MM.1S (cell line): Measurements from ENCODE around the gene SDF4.

Experiments
- DNase-seq: peaks from one replicate; pipeline ENCODE4 v3.0.0-alpha.2; 2015
- H2AFZ ChIP-seq: fragments of 300-600 bp; sonication (generic); 2 replicates; pipeline ENCODE4 v1.6.0; 2016; ENCODE audit warnings: antibody characterized with exemption, low read length
- H3F3A ChIP-seq: fragments of 300-600 bp; sonication (generic); 2 replicates; pipeline ENCODE4 v1.6.1; 2016; ENCODE audit warnings: mild to moderate bottlenecking, antibody characterized with exemption, low read length, moderate library complexity, mixed read lengths; ENCODE audit not compliant: insufficient read depth
- H3K27ac ChIP-seq: fragments of 300-600 bp; sonication (generic); 2 replicates; pipeline ENCODE4 v1.5.1; 2016; ENCODE audit warnings: mild to moderate bottlenecking, low read length
- H3K27me3 ChIP-seq: fragments of 300-600 bp; sonication (generic); replicated peaks from 2 replicates; pipeline ENCODE4 v1.6.0; 2016; ENCODE audit warnings: low read length; ENCODE audit not compliant: insufficient read depth
- H3K36me3 ChIP-seq: fragments of 300-600 bp; sonication (generic); replicated peaks from 2 replicates; pipeline ENCODE4 v1.6.1; 2016; ENCODE audit warnings: mild to moderate bottlenecking, low read length, mixed read lengths; ENCODE audit not compliant: insufficient read depth
- H3K4me1 ChIP-seq: fragments of 300-600 bp; sonication (generic); 2 replicates; pipeline ENCODE4 v1.6.1; 2016; ENCODE audit warnings: low read length, mixed read lengths
- H3K4me2 ChIP-seq: fragments of 300-600 bp; sonication (generic); 2 replicates; pipeline ENCODE4 v1.6.0; 2016; ENCODE audit warnings: low read depth, low read length
- H3K4me3 ChIP-seq: fragments of 300-600 bp; sonication (generic); 2 replicates; pipeline ENCODE4 v1.5.1; 2016; ENCODE audit warnings: low read length, mixed read lengths
- H3K79me2 ChIP-seq: fragments of 300-600 bp; sonication (generic); 2 replicates; pipeline ENCODE4 v1.6.1; 2016; ENCODE audit warnings: mixed run types, low read length, mixed read lengths
- H3K9ac ChIP-seq: fragments of 300-600 bp; sonication (generic); 2 replicates; pipeline ENCODE4 v1.6.1; 2016; ENCODE audit warnings: low read length, mixed read lengths
- H3K9me2 ChIP-seq: fragments of 300-600 bp; sonication (generic); replicated peaks from 2 replicates; pipeline ENCODE4 v1.6.1; 2016; ENCODE audit warnings: mild to moderate bottlenecking, low read length, mixed read lengths; ENCODE audit not compliant: insufficient read depth
- H3K9me3 ChIP-seq: fragments of 300-600 bp; sonication (generic); replicated peaks from 2 replicates; pipeline ENCODE4 v1.6.1; 2016; ENCODE audit warnings: mild to moderate bottlenecking, low read length, mixed read lengths; ENCODE audit not compliant: insufficient read depth
- H4K20me1 ChIP-seq: fragments of 300-600 bp; sonication (generic); 2 replicates; pipeline ENCODE4 v1.6.1; 2016; ENCODE audit warnings: mild to moderate bottlenecking, low read length, moderate library complexity, mixed read lengths; ENCODE audit not compliant: insufficient read depth
- EZH2 ChIP-seq: fragments of 300-600 bp; sonication (generic); optimal IDR thresholded peaks from 2 replicates; pipeline ENCODE3; 2017; ENCODE audit warnings: low read depth, mild to moderate bottlenecking, antibody characterized with exemption, low read length, mixed read lengths
- EZH2phosphoT487 ChIP-seq: fragments of 300-600 bp; sonication (generic); IDR thresholded peaks from 2 replicates; pipeline ENCODE4 v1.6.1; 2018; ENCODE audit warnings: antibody characterized with exemption, low read length
- TF ChIP-seq, protein P1 (sequence below): fragments of 300-600 bp; sonication (generic); IDR thresholded peaks from 2 replicates; pipeline ENCODE4 v1.5.1; 2016; ENCODE audit warnings: antibody characterized with exemption, low read length, mixed read lengths

Gene SDF4

DNA sequence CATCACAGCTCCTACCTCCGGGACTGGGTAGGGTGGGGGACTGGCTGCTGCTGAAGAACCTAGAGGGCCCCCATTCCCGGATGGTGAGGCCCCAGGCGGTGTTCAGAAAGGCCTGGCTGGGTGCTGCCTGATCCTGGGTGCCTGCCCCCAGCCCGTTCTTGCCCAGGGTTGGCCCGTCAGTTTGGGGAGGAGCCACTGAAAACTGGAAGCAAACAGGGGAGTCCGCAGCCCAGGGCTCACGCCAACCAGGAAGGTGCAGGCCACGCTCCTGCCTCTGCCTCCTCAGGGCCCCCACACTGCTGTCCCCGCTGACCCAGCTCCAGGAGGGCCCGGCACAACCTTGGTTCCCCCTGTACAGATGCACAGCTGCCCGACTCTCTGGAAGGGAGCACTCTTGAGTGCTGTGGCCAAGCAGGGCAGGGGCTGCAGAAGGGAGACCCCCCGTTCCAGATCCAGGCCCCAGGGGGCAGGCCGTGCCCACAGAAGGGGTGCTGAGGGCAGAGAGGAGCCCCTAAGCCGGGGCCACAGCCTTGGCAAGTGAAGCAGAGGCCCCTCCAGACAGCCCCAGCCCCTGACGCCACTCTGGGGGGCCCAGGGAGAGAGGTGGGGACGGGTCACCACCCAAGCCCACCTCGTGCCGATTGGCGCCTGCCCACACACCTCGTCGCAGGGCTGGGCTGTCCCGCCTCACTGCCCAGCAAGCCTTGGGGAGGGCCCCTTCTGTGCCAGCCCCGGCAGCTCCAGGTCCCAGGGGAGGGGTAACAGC lies 9.2 kb upstream of the SDF4 start:
- no peak overlapping the region for H3K27ac ChIP-seq
- H2AFZ ChIP-seq, result no peak overlapping the region
- H3K9ac ChIP-seq, result no peak overlapping the region
- DNase-seq, result no peak
- H3F3A ChIP-seq, result no peaks in the 10 kb centered on the region
- H3K36me3 ChIP-seq, result no peaks in the 10 kb centered on the region
- no peaks in the 10 kb centered on the region for H3K9me2 ChIP-seq
- peak overlapping the region; percentile 12; the same call in 1 of the 2 replicates for H3K4me2 ChIP-seq
- no peaks in the 10 kb centered on the region for H3K9me3 ChIP-seq
- H3K4me3 ChIP-seq, result no peak overlapping the region
- H3K27me3 ChIP-seq, result peaks cover 62% of the 10 kb centered on the region
- no peaks in the 10 kb centered on the region for H3K4me1 ChIP-seq
- no peaks in the 10 kb centered on the region for H3K79me2 ChIP-seq
- TF ChIP-seq, protein P1, sequence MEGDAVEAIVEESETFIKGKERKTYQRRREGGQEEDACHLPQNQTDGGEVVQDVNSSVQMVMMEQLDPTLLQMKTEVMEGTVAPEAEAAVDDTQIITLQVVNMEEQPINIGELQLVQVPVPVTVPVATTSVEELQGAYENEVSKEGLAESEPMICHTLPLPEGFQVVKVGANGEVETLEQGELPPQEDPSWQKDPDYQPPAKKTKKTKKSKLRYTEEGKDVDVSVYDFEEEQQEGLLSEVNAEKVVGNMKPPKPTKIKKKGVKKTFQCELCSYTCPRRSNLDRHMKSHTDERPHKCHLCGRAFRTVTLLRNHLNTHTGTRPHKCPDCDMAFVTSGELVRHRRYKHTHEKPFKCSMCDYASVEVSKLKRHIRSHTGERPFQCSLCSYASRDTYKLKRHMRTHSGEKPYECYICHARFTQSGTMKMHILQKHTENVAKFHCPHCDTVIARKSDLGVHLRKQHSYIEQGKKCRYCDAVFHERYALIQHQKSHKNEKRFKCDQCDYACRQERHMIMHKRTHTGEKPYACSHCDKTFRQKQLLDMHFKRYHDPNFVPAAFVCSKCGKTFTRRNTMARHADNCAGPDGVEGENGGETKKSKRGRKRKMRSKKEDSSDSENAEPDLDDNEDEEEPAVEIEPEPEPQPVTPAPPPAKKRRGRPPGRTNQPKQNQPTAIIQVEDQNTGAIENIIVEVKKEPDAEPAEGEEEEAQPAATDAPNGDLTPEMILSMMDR, result no peak
- TF ChIP-seq EZH2phosphoT487, result no peak
- no peak for TF ChIP-seq EZH2
- no peaks in the 10 kb centered on the region for H4K20me1 ChIP-seq

DNA sequence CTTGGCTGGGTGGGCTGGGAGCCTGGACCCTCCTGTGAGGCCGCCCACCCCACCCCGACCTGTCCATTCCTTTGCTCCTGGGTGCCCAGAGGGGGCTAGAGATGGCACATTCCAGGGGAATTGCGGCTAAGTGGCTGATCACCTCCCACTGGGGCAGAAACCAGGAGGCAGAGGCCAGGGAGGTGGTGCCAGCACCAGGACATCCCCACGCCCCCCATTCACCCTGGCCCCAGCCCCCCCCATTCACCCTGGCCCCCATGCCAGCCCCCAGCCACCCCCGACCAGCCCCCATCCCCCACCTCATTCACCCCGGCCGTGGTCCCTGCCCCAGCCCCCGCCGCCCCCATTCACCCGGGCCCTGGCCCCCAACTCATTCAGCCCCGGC lies 8.5 kb upstream of the SDF4 start:
- H3K27ac ChIP-seq, result no peak overlapping the region

DNA sequence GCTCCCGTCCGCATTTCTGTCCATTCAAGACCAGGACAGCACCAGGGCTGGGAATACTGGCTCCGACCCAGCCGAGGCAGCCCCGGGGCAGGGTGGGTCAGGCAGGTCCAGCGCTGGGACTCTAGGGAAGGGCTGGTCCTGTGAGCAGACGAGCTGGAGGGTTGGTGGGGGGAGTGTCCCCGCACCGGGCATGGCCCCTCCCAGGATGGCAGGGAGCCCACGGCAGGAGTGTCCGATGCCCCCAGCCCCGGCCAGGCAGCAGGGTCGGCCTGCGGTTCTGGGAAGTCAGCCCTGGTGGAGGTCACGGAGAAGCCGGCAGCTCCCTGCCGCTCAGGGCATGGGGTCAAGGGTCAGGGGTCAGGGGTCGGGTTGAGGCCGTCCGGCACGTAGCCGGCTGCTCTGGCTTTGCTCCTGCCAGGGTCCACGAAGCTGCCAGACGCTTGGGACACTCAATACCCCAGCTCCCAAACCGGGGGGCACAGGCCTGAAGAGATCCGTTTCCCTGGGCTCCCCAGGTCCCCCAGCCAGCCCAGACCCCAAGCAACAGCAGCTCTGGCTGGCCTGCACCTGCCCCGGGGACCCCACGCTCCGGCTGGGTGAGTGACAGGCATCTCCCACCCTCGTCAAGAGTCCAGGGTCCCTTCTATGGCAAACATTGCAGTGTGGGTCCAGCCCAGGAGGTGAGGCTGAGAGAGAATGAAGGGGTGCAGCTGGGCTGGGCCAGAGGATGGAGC lies 8.0 kb upstream of the SDF4 start:
- Histone ChIP-seq H3K36me3 (no peaks in the 10 kb centered on the region), H3K9me2 (no peaks in the 10 kb centered on the region), H3K27ac (no peak overlapping the region), H3K79me2 (no peaks in the 10 kb centered on the region), H3K9me3 (no peaks in the 10 kb centered on the region), H4K20me1 (no peaks in the 10 kb centered on the region), H3K4me1 (no peaks in the 10 kb centered on the region), H3K9ac (no peak overlapping the region), H3K27me3 (peaks cover 62% of the 10 kb centered on the region), H3K4me3 (no peak overlapping the region), H2AFZ (no peak overlapping the region), H3K4me2 (no peak overlapping the region), H3F3A (no peaks in the 10 kb centered on the region)
- no peak for TF ChIP-seq EZH2phosphoT487
- TF ChIP-seq EZH2, result no peak
- TF ChIP-seq, protein P1, result no peak
- no peak for DNase-seq

More for the DNA sequence above, 8.5 kb upstream of the SDF4 start:
- H3K9ac ChIP-seq, result no peak overlapping the region
- H3K4me2 ChIP-seq, result no peak overlapping the region
- no peaks in the 10 kb centered on the region for H3K79me2 ChIP-seq
- no peaks in the 10 kb centered on the region for H3K36me3 ChIP-seq
- no peak overlapping the region for H2AFZ ChIP-seq
- H3K27me3 ChIP-seq, result peaks cover 62% of the 10 kb centered on the region
- no peaks in the 10 kb centered on the region for H3K9me3 ChIP-seq
- no peak for DNase-seq
- H3K9me2 ChIP-seq, result no peaks in the 10 kb centered on the region
- TF ChIP-seq EZH2phosphoT487 (no peak), EZH2 (no peak)
- TF ChIP-seq, protein P1, result no peak
- H3K4me3 ChIP-seq, result no peak overlapping the region
- no peaks in the 10 kb centered on the region for H4K20me1 ChIP-seq
- H3F3A ChIP-seq, result no peaks in the 10 kb centered on the region
- H3K4me1 ChIP-seq, result no peaks in the 10 kb centered on the region
